GM12801 (cell line): ENCODE data around the gene LYPD6B.

Source experiments
- CTCF ChIP-seq: IDR thresholded peaks from one replicate; pipeline ENCODE4 v1.5.1; 2011; ENCODE audit warnings: control low read depth; ENCODE audit not compliant: insufficient read length; ENCODE audit errors: extremely low read depth

The LYPD6B gene

GRCh38 chr2:149044500-149044899 lies 6.0 kb downstream of the LYPD6B start:
- no peak for TF ChIP-seq CTCF

- TF ChIP-seq CTCF = no peak
Measured at GRCh38 chr2:149047118-149047517, 8.6 kb downstream of the LYPD6B start.

GRCh38 chr2:149049142-149049541 lies 10.6 kb downstream of the LYPD6B start:
- TF ChIP-seq CTCF = no peak

GRCh38 chr2:149050188-149050587 lies 11.7 kb downstream of the LYPD6B start:
- no peak for TF ChIP-seq CTCF

GRCh38 chr2:149055751-149056150 lies 17.3 kb downstream of the LYPD6B start:
- TF ChIP-seq CTCF = no peak

- no peak for TF ChIP-seq CTCF
Measured at GRCh38 chr2:149056541-149057255, 18.2 kb downstream of the LYPD6B start.

- TF ChIP-seq CTCF = no peak
Measured at GRCh38 chr2:149057401-149057800, 18.9 kb downstream of the LYPD6B start.
